ENCODE data around the gene LOXL1. TPM values are rescaled to one million over a fixed set of nuclear protein-coding genes. Genes with fewer than 3 reads are reported as not detected.

LOXL1 gene
- total and polyA plus RNA-seq, 11 donors, result 20.7 to 79.5 (median 30.4) TPM

GRCh38 chr15:73986055-73986775 lies 60.0 kb downstream of the LOXL1 start:
- TF ChIP-seq CTCF (IDR thresholded peaks at IDR 0.05) (no peak), POLR2A (IDR thresholded peaks at IDR 0.05) (no peak)
- H3K4me3 ChIP-seq, result no peak overlapping the region
- H3K4me1 ChIP-seq, result peaks cover 40 to 100% (median 98%) of the 10 kb centered on the region in 12 donors
- ATAC-seq (no peak), DNase-seq (no peak)
- H3K36me3 ChIP-seq, result peaks cover 0 to 33% (median 13%) of the 10 kb centered on the region in 9 donors
- intact Hi-C loops (cut with DNase I), result no loop called here
- WGBS, 4 donors, result 52 to 72% (median 57%) methylated on average over 5 to 7 of the region's 7 CpGs
- H3K27me3 ChIP-seq, result no peaks in the 10 kb centered on the region
- H3K27ac ChIP-seq, result peak overlapping the region; percentile 90 to 100 (median 96)
- no peaks in the 10 kb centered on the region for H3K9me3 ChIP-seq

GRCh38 chr15:73986776-73987056 lies 60.5 kb downstream of the LOXL1 start:
- TF ChIP-seq POLR2A (IDR thresholded peaks at IDR 0.05), result no peak
- TF ChIP-seq CTCF (IDR thresholded peaks at IDR 0.05), result no peak
- H3K4me1 ChIP-seq, result peaks cover 42 to 100% (median 98%) of the 10 kb centered on the region in 12 donors
- peak overlapping the region; percentile 66 to 100 (median 95) for H3K27ac ChIP-seq
- peaks cover 0 to 33% (median 13%) of the 10 kb centered on the region in 9 donors for H3K36me3 ChIP-seq
- H3K4me3 ChIP-seq, result no peak overlapping the region
- WGBS, 4 donors, result 89 to 100% (median 98%) methylated on average over 1 of the region's 1 CpG
- ATAC-seq (no peak), DNase-seq (no peak)
- H3K27me3 ChIP-seq, result no peaks in the 10 kb centered on the region
- H3K9me3 ChIP-seq, result no peaks in the 10 kb centered on the region
- intact Hi-C loops (cut with DNase I), result no loop called here

GRCh38 chr15:73987250-73987649 lies 61.0 kb downstream of the LOXL1 start:
- Histone ChIP-seq H3K9me3 (no peaks in the 10 kb centered on the region), H3K27me3 (no peaks in the 10 kb centered on the region), H3K4me1 (peaks cover 37 to 97% (median 93%) of the 10 kb centered on the region in 12 donors), H3K4me3 (no peak overlapping the region), H3K36me3 (peaks cover 0 to 33% (median 13%) of the 10 kb centered on the region in 9 donors), H3K27ac (peak overlapping the region; percentile 66 to 100 (median 95))
- WGBS, 4 donors, result 65 to 85% (median 76%) methylated on average over 4 of the region's 4 CpGs
- DNase-seq (no peak), ATAC-seq (no peak)
- intact Hi-C loops (cut with DNase I), result no loop called here
- TF ChIP-seq POLR2A (IDR thresholded peaks at IDR 0.05) (no peak), CTCF (IDR thresholded peaks at IDR 0.05) (no peak)

- DNase-seq (no peak), ATAC-seq (no peak)
- Histone ChIP-seq H3K4me1 (peaks cover 34 to 97% (median 92%) of the 10 kb centered on the region in 12 donors), H3K27ac (peak overlapping the region; percentile 66 to 100 (median 95)), H3K9me3 (no peaks in the 10 kb centered on the region), H3K36me3 (peaks cover 0 to 33% (median 13%) of the 10 kb centered on the region in 9 donors), H3K27me3 (no peaks in the 10 kb centered on the region), H3K4me3 (no peak overlapping the region)
- 49 to 66% (median 58%) methylated on average over 9 of the region's 9 CpGs for WGBS, 4 donors
- intact Hi-C loops (cut with DNase I), result no loop called here
- TF ChIP-seq POLR2A (IDR thresholded peaks at IDR 0.05) (no peak), CTCF (IDR thresholded peaks at IDR 0.05) (no peak)
These were observed 61.6 kb downstream of the LOXL1 start for GRCh38 chr15:73987681-73988444.

Data from heart left ventricle (tissue), 16 donors.